Right ventricle myocardium superior (tissue), 1 donor: Measurements from ENCODE around the gene FBXL16. TPM values are rescaled to one million over a fixed set of nuclear protein-coding genes. Genes with fewer than 3 reads are reported as not detected.

Experiments used
- total RNA-seq: library from RNA; stranded (reverse); fragmentation: NEBNext Ultra II Directional; extraction: Animal tissue kit (Norgen Biotek cat#: 25700); gene quantifications from one replicate; pipeline ENCODE4 v1.2.1, GENCODE V29; 2021
- donor health status: DM: no; HTN: yes; CAD: no; lungs with severe emphysema.

FBXL16 gene
- total RNA-seq, 1 donor from 2014 or later: not detected

Other genes with a start within 250 kb of the FBXL16 start
- gene CAPN15, start 178.1 kb downstream of the FBXL16 start, total RNA-seq: 17.7 TPM
- gene PRR35, start 145.4 kb downstream of the FBXL16 start, total RNA-seq: not detected
- 0.38 TPM for gene NHLRC4, start 138.8 kb downstream of the FBXL16 start, total RNA-seq
- gene PIGQ, start 135.8 kb downstream of the FBXL16 start, total RNA-seq: 18.0 TPM
- 11.0 TPM for gene RAB40C, start 115.7 kb downstream of the FBXL16 start, total RNA-seq
- 0.13 TPM for gene WFIKKN1, start 74.8 kb downstream of the FBXL16 start, total RNA-seq
- 52.5 TPM for gene METTL26, start 69.5 kb downstream of the FBXL16 start, total RNA-seq
- gene MCRIP2, start 64.0 kb downstream of the FBXL16 start, total RNA-seq: 205 TPM
- gene WDR90, start 56.4 kb downstream of the FBXL16 start, total RNA-seq: 10.8 TPM
- gene RHOT2, start 37.7 kb downstream of the FBXL16 start, total RNA-seq: 81.9 TPM
- gene RHBDL1, start 30.1 kb downstream of the FBXL16 start, total RNA-seq: 2.0 TPM
- gene STUB1, start 25.4 kb downstream of the FBXL16 start, total RNA-seq: 126 TPM
- 42.4 TPM for gene JMJD8, start 21.5 kb downstream of the FBXL16 start, total RNA-seq
- 7.6 TPM for gene WDR24, start 15.4 kb downstream of the FBXL16 start, total RNA-seq
- 59.6 TPM for gene METRN, start 9.3 kb upstream of the FBXL16 start, total RNA-seq
- 27.5 TPM for gene ANTKMT, start 15.3 kb upstream of the FBXL16 start, total RNA-seq
- gene CCDC78, start 20.6 kb upstream of the FBXL16 start, total RNA-seq: 0.32 TPM
- 13.8 TPM for gene HAGHL, start 21.3 kb upstream of the FBXL16 start, total RNA-seq
- 29.2 TPM for gene CIAO3, start 35.2 kb upstream of the FBXL16 start, total RNA-seq
- 1.0 TPM for gene MSLN, start 54.9 kb upstream of the FBXL16 start, total RNA-seq
- 7.8 TPM for gene RPUSD1, start 82.6 kb upstream of the FBXL16 start, total RNA-seq
- gene CHTF18, start 82.8 kb upstream of the FBXL16 start, total RNA-seq: 3.7 TPM
- gene GNG13, start 94.9 kb upstream of the FBXL16 start, total RNA-seq: not detected